Body of pancreas (tissue), 4 donors: Measurements from ENCODE around the gene TNNI3. TPM values are rescaled to one million over a fixed set of nuclear protein-coding genes. Genes with fewer than 3 reads are reported as not detected.

Experiments
- ATAC-seq: fragments of 150-250 bp; one replicate; pipeline ENCODE4 v1.9.1; 2016
- DNase-seq, 4 donors: peaks; one replicate each; pipeline ENCODE4 v3.0.0-alpha.2; 2019
- H3K27ac ChIP-seq, 4 donors: fragments of 200-600 bp; sonication (generic); 1 replicate in 3 of 4; 2 replicates in 1 of 4; pipeline versions ENCODE4 v1.5.1 to v1.6.1; 2016 to 2019; ENCODE audit warnings: mild to moderate bottlenecking in 1 of 4, mixed read lengths in 1 of 4, moderate library complexity in 1 of 4
- H3K27me3 ChIP-seq, 2 donors: fragments of 200-600 bp; sonication (generic); one replicate each; pipeline ENCODE4 v1.6.0; 2016; ENCODE audit warnings: mild to moderate bottlenecking in 1 of 2
- H3K36me3 ChIP-seq, 2 donors: fragments of 200-600 bp; sonication (generic); replicated peaks in 1 of 2; 2 replicates each; pipeline ENCODE4 v1.5.1; 2016; ENCODE audit warnings: low read depth in 2 of 2; ENCODE audit not compliant: insufficient read depth in 1 of 2
- H3K4me1 ChIP-seq: fragments of 200-600 bp; sonication (generic); one replicate; pipeline ENCODE4 v1.6.0; 2016
- H3K4me3 ChIP-seq, 2 donors: fragments of 200-600 bp; sonication (generic); 1 replicate in 1 of 2; 2 replicates in 1 of 2; pipeline ENCODE4 v1.5.1; 2016 to 2019
- H3K9me3 ChIP-seq, 3 donors: fragments of 200-600 bp; sonication (generic); 1 replicate in 2 of 3; 2 replicates in 1 of 3; pipeline ENCODE4 v1.5.1; 2016
- POLR2A ChIP-seq, 3 donors: fragments of 450-650 bp; IDR thresholded peaks; one replicate each; pipeline ENCODE4 v1.6.1; 2016; ENCODE audit warnings: antibody characterized with exemption in 3 of 3, mild to moderate bottlenecking in 2 of 3
- WGBS, 2 donors: methylation state at CpG; one replicate each; pipeline ENCODE4 v1.1.5; 2017; 5-methylcytosine and 5-hydroxymethylcytosine counted together
- intact Hi-C: fragments of 100-400 bp; cut with DNase I; formaldehyde crosslinking; loops from one replicate; pipeline ENCODE4 v1.15.1; 2023
- total RNA-seq, 2 donors: library from RNA; depleted of rRNA; stranded (reverse); fragments of >200 nt; gene quantifications; one replicate each; pipeline ENCODE4 v1.1.0, GENCODE V29; 2016
- TF ChIP-seq, protein P1 (sequence below), 7 experiments: fragments of 450-650 bp in 4 of 7; fragments of 200-600 bp in 3 of 7; sonication (generic) in 3 of 7; IDR thresholded peaks; one replicate each; pipeline ENCODE4 v1.5.1; 2016 to 2019; ENCODE audit warnings: antibody characterized with exemption in 7 of 7

Gene TNNI3
- total RNA-seq, 2 donors from 2014 or later = not detected

DNA sequence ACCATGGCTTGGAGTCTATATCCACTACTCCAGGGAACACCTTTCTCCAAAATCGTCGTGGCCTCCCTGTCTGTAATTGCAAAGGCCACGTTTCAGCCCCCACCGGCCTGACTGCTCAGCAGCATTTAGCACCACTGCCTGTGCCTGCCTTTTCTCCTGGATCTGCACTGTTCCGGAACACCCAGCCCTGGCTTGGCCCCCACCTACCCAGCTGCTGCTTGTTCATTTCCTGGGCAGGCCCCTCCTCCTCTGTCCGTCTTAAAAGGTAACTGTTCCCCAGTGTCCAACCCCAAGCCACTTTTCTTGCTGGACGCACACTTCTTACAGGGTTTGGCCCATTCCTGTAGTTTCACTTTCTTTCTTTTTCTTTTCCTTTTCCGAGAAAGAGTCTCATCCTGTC, 31.1 kb upstream of the TNNI3 start:
- no peak overlapping the region for H3K27ac ChIP-seq
- intact Hi-C loops = no loop called here
- no peak overlapping the region for H3K4me3 ChIP-seq
- no peaks in the 10 kb centered on the region for H3K4me1 ChIP-seq
- ATAC-seq = no peak
- no peak for DNase-seq
- TF ChIP-seq POLR2A (IDR thresholded peaks at IDR 0.05) = no peak
- TF ChIP-seq, protein P1, sequence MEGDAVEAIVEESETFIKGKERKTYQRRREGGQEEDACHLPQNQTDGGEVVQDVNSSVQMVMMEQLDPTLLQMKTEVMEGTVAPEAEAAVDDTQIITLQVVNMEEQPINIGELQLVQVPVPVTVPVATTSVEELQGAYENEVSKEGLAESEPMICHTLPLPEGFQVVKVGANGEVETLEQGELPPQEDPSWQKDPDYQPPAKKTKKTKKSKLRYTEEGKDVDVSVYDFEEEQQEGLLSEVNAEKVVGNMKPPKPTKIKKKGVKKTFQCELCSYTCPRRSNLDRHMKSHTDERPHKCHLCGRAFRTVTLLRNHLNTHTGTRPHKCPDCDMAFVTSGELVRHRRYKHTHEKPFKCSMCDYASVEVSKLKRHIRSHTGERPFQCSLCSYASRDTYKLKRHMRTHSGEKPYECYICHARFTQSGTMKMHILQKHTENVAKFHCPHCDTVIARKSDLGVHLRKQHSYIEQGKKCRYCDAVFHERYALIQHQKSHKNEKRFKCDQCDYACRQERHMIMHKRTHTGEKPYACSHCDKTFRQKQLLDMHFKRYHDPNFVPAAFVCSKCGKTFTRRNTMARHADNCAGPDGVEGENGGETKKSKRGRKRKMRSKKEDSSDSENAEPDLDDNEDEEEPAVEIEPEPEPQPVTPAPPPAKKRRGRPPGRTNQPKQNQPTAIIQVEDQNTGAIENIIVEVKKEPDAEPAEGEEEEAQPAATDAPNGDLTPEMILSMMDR (IDR thresholded peaks at IDR 0.05) = no peak
- H3K9me3 ChIP-seq = no peaks in the 10 kb centered on the region
- H3K36me3 ChIP-seq = no peaks in the 10 kb centered on the region
- no peaks in the 10 kb centered on the region for H3K27me3 ChIP-seq
- WGBS, 2 donors = 61 to 65% methylated on average over 8 of the region's 8 CpGs

DNA sequence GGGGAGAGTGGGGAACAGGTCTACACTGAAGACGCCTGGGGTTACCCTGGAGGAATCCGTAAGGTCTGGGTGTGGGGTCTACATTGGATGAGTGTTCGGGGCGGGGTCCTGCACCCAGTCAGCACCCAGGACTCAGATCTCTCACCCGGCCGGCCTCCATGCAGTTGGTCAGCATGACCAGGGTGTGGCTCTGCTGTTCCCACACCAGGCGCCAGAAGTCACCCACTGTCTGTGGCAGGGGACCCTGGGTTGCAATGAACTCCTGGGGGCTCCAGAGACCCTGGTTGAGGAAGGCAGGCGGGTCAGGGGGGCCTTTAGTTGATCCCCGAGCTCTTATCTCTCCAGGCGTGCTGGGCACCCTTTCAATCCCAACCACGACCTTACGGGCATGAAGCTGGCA, 28.5 kb upstream of the TNNI3 start:
- intact Hi-C loops = no loop called here
- no peak for DNase-seq
- no peak for TF ChIP-seq POLR2A (IDR thresholded peaks at IDR 0.05)
- TF ChIP-seq, protein P1 (IDR thresholded peaks at IDR 0.05) = no peak
- no peaks in the 10 kb centered on the region for H3K4me1 ChIP-seq
- H3K4me3 ChIP-seq = no peak overlapping the region
- ATAC-seq = no peak
- H3K36me3 ChIP-seq = no peaks in the 10 kb centered on the region
- no peaks in the 10 kb centered on the region for H3K9me3 ChIP-seq
- H3K27ac ChIP-seq = no peak overlapping the region
- WGBS, 2 donors = 66 to 71% methylated on average over 5 to 11 of the region's 12 CpGs
- peaks cover 0 to under 1% of the 10 kb centered on the region in 2 donors for H3K27me3 ChIP-seq

GRCh38 chr19:55181740-55182139, 24.2 kb upstream of the TNNI3 start:
- H3K36me3 ChIP-seq = no peaks in the 10 kb centered on the region
- H3K27me3 ChIP-seq = peaks cover 0 to 32% of the 10 kb centered on the region in 2 donors
- H3K4me3 ChIP-seq = no peak overlapping the region
- no peak overlapping the region for H3K27ac ChIP-seq
- no peak for TF ChIP-seq POLR2A (IDR thresholded peaks at IDR 0.05)
- TF ChIP-seq, protein P1 (IDR thresholded peaks at IDR 0.05) = no peak
- intact Hi-C loops = no loop called here
- H3K4me1 ChIP-seq = peaks cover 18% of the 10 kb centered on the region
- no peak for DNase-seq
- no peak for ATAC-seq
- WGBS, 2 donors = 66 to 87% methylated on average over 6 to 20 of the region's 20 CpGs
- H3K9me3 ChIP-seq = no peaks in the 10 kb centered on the region

DNA sequence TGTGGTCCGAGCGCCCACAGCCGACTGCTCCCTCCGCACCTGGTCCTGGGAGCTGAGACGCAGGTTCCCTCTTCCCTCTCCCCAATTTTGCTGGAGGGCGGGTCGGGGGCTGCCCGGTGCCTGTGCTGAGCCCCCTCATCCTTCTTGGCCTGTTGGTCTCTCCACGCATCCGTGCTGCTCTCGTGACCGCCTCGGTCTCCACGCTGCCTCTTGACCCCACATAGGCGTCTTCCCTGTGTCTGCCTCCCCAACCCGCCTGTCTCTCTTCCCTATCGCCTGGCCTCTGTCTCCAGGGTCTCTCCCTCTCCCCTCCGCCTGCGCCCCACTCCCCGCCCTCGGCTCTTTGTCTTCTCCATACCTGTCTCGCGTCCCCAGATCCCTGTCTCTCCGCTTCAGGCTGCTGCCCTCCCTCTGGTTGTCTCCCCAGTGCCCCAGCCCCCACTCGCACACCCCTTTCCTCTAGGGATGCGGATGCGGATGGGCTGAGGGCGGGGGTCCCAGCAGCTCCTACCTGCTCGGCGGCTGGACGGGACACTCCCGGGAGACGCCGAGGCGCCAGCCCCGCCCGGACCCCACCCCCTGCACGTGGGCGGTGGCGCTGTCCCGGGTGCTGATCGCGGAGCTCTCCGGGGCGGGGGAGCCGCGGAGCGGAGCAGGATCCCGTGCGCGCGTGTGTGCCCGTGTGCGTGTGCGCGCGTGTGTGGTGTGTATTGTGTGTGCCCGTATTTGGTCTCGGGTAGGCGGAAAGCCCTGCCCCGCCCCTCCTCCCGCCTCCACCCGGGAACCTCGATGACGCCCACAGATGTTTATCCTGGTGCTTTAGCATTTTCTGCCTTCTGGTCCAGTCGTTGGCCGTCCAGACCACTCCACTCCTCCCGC, 22.3 kb upstream of the TNNI3 start, which contains the start of gene SYT5:
TSS of gene SYT5 (minus strand) at position 684 of the 879 bp plus-strand sequence. CDS start 1,248 bp downstream, outside the sequence.
- Histone ChIP-seq H3K36me3 (no peaks in the 10 kb centered on the region), H3K4me1 (peaks cover 18% of the 10 kb centered on the region), H3K4me3 (no peak within 1 kb of the TSS), H3K27ac (no peak within 1 kb of the TSS), H3K9me3 (no peaks in the 10 kb centered on the region), H3K27me3 (peaks cover 0 to 45% of the 10 kb centered on the region in 2 donors)
- ATAC-seq = peak; percentile 62
- DNase-seq = peak; percentile 29 to 57 (median 47)
- TF ChIP-seq POLR2A (IDR thresholded peaks at IDR 0.05) = no peak
- TF ChIP-seq, protein P1 (IDR thresholded peaks at IDR 0.05) = no peak
- intact Hi-C loops = no loop called here
- 2% methylated on average over 28 to 57 of the region's 68 CpGs for WGBS, 2 donors
